Daoy (cell line): ENCODE data around the gene C19orf18. TPM values are rescaled to one million over a fixed set of nuclear protein-coding genes. Genes with fewer than 3 reads are reported as not detected.
A peak's percentile ranks its signal among the peaks of the same experiment; 100 is the strongest.

Source experiments
- DNase-seq: peaks from one replicate; pipeline ENCODE4 v3.0.0-alpha.2; 2015; ENCODE audit warnings: low read depth
- total RNA-seq: library from RNA; depleted of rRNA; stranded (reverse); fragments of >200 nt; shearing (Covaris generic); gene quantifications from 2 replicates; pipeline ENCODE4 v1.2.3, GENCODE V29; 2014; rRNA removed

The C19orf18 gene
- total RNA-seq, 1 experiment from 2014 or later: 0.11 TPM

GRCh38 chr19:57947419-57948134 lies 26.8 kb downstream of the C19orf18 start, which contains the start of gene ZNF256:
TSS of gene ZNF256 (minus strand) at chr19:57947706. CDS start at chr19:57947474, 232 bp downstream.
- DNase-seq: peak; percentile 96

GRCh38 chr19:57947088-57947418 lies 27.3 kb downstream of the C19orf18 start:
- DNase-seq: peak; percentile 10

DNA sequence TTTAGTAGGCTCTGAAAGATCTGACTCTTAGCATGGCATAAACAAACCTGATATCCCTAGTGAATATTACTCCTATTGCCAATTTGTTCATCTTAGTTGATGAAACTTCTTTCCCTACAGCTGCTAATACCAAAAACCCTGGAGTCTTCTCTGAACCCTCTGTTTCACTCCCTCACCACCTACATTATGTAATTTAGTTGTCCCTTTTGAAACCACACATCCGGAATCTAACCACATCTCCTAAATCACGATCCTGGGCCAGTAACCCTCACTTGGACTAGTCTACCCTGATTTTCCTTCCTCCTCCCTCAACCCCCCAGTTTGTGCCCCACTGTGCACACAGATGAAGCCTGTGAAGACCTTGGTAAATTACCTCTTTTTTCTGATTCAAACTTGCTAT lies 28.0 kb downstream of the C19orf18 start:
- no peak for DNase-seq

DNA sequence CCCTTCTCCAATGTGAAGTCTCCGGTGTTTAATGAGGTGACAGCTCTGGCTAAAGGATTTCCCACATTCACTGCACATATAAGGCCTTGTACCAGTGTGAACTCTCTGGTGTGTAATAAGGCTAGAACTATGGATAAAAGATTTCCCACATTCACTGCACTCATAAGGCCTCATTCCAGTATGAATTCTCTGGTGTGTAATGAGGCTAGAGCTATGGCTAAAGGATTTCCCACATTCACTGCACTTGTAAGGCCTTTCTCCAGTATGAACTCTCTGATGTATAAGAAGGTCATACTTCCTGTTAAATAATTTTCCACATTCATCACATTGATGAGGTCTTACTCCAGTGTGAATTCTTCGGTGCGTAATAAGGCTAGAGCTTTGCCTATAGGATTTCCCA lies 32.7 kb downstream of the C19orf18 start:
- DNase-seq: no peak

GRCh38 chr19:57935731-57936130 lies 38.6 kb downstream of the C19orf18 start:
- no peak for DNase-seq

DNA sequence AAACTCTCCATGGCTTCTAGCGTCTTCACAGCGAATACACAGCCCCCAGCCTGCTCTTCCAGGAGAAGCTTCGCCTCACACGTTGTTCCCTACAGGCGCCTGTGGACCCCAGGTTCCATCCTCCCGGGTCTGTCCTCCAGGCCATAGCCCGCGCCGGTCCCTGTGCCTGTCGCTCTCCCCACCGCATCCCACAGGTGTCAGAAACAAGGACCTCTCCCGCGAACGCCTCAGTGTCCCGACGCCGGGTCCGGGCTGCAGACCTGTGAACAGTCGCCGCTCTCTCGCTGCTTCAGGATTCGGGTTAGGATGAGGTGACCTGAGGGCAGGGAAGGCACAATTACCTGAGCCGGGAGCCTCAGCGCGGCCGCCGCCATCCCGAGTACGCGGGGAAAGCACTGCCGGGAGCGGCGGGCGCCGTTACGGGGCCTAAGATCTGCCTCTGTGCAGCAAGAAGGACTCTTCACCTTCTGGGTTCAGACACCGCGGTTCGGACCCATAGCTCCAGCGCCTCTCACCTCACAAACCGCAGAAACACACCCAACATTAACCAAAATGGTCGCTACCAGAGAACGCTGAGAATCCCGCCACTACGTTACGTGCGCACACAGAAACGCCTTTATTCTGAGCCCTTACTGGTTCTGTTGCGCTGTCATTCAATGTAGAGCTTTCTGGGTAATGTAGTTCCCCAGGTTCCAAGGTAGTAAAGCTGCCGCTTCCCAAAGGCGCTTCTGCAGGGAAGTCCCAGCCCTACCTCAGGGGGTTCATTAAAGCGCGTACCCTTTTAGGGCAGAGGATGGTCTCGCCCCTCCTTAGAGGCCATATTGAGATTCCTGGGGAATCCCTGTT lies 39.3 kb downstream of the C19orf18 start, which contains the start of gene ZNF418:
TSS of gene ZNF418 (minus strand) at position 583 of the 846 bp plus-strand sequence. CDS start 1,580 bp downstream, outside the sequence.
- DNase-seq: peak; percentile 82

DNA sequence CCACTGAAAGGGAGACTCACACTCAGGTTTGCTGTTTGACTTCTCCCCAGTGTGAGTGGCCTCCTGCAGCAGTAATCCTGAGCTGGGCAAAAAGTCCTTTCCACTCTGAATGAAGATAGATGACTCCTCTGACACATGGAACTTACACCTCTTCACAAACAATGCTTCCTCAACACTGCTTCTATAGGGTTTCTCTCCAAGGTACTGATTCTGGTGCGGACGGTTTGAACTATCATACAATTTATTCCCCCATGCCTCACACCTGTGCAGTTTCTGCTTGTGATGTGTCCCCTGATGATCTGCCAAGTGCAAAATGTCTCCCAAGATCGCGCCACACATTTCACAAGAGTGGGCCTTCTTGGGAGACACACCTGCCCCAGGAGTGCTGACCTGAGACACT lies 46.7 kb downstream of the C19orf18 start:
- DNase-seq: no peak

DNA sequence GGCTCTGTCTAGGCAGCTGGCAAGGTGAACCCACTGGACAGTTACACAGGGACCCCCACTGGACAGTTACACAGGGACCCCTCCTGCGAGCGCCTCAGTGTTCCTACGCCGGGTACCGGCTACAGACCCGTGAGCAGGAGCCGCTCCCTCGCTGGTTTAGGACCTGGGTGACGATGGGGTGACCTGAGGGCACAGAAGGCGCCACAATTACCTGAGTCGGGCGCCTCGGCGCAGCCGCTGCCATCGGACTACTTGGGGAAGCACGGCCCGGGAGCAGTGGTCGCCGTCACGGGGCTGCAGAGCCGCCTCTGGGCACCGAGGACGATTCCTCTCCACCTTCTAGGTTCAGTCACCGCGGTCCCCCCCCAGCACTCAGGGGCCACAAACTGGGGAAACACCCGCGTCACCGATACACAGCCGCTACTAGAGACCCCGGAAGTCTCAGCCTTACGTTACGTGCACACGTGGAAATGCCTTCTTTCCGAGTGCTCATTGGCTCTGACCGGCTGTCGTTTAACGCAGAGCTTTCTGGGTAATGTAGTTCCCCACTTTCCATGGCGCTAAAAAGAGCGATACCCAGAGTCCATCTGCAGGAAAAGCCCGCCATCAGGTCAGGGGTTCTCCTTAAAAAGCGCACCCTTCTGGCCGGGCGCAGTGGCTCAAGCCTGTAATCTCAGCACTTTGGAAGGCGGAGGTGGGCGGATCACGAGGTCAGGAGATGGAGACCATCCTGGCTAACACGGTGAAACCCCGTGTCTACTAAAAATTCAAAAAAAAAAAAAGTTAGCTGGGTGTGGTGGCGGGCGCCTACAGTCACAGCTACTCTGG lies 58.0 kb downstream of the C19orf18 start, which contains the start of gene ZNF417:
TSS of gene ZNF417 (minus strand) at position 425 of the 828 bp plus-strand sequence. CDS start at position 244, 181 bp downstream.
- DNase-seq: peak; percentile 96

DNA sequence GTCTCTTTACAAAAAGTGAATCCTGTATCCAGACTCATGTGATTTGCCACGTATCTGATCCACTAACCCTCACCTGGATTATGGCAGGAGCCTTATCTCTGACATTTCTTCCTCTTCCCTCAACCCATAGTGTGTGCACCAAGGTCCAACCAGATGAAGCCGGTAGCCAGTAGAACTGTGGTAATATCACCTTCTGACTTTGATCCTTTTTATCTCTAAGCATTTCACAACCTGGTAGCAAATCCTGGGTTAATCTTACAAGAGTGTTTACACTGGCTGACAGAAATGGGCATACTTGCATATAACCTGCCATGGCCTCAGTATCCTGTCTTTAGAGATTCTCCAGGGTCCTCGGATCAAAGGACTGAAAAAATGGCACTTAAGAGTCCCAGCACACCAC lies 59.8 kb downstream of the C19orf18 start:
- DNase-seq: no peak

Other genes with a start within 250 kb of the C19orf18 start
- gene ZNF671, start 246.9 kb downstream of the C19orf18 start, total RNA-seq: 2.5 and 3.8 TPM in 2 replicates
- 8.1 and 17.7 TPM in 2 replicates for gene ZNF776, start 227.7 kb downstream of the C19orf18 start, total RNA-seq
- gene ZNF586, start 204.9 kb downstream of the C19orf18 start, total RNA-seq: 12.8 and 13.3 TPM in 2 replicates
- 4.4 and 4.5 TPM in 2 replicates for gene ZNF552, start 159.6 kb downstream of the C19orf18 start, total RNA-seq
- gene ZNF587B, start 144.2 kb downstream of the C19orf18 start, total RNA-seq: 14.9 and 16.9 TPM in 2 replicates
- 11.2 and 20.4 TPM in 2 replicates for gene ZNF587, start 124.7 kb downstream of the C19orf18 start, total RNA-seq
- gene ZNF814, start 85.5 kb downstream of the C19orf18 start, total RNA-seq: 3.5 and 5.4 TPM in 2 replicates
- 5.9 and 7.4 TPM in 2 replicates for gene ZNF417, start 57.9 kb downstream of the C19orf18 start, total RNA-seq
- gene ZNF418, start 39.1 kb downstream of the C19orf18 start, total RNA-seq: 2.5 and 6.2 TPM in 2 replicates
- 2.9 and 4.4 TPM in 2 replicates for gene ZNF256, start 26.8 kb downstream of the C19orf18 start, total RNA-seq
- gene ZNF606, start 28.3 kb upstream of the C19orf18 start, total RNA-seq: 13.5 and 15.7 TPM in 2 replicates
- not detected in 2 replicates for gene ZSCAN1, start 59.5 kb upstream of the C19orf18 start, total RNA-seq
- gene ZNF135, start 84.7 kb upstream of the C19orf18 start, total RNA-seq: 0.40 and 0.86 TPM in 2 replicates
- 7.7 and 8.0 TPM in 2 replicates for gene ZSCAN18, start 123.7 kb upstream of the C19orf18 start, total RNA-seq
- 1.3 and 1.8 TPM in 2 replicates for gene ZNF329, start 176.3 kb upstream of the C19orf18 start, total RNA-seq
- 23.9 and 30.7 TPM in 2 replicates for gene ZNF274, start 208.5 kb upstream of the C19orf18 start, total RNA-seq